ENCODE results near the gene PCOLCE2.

DNA sequence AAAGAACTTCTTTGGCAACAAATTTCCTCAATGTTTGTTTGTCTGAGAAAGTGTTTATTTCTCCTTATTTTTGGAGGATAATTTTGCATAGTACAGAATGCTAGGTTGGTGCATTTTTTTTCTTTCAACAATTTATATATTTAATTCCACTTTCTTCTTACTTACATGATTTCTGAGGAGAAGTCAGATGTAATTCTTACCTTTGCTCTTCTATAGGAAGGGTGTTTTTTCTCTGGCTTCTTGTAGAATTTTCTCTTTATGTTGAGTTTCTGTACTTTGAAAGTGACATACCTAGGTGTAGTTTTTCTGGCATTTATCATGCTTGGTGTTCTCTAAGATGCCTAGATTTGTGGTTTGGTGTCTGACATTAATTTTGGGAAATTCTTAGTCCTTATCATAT, 34.8 kb upstream of the PCOLCE2 start:
- TF ChIP-seq CEBPB (IDR thresholded peaks at IDR 0.05; ENCODE audit: low read depth) (no peak), POLR2A (IDR thresholded peaks at IDR 0.05; ENCODE audit: borderline replicate concordance, extremely low read depth, insufficient read depth, insufficient read length) (no peak), POLR2AphosphoS5 (IDR thresholded peaks at IDR 0.05; ENCODE audit: low read depth, low read length) (no peak), EZH2phosphoT487 (IDR thresholded peaks at IDR 0.05; ENCODE audit: borderline replicate concordance) (no peak), SP1 (IDR thresholded peaks at IDR 0.05; ENCODE audit: low read depth) (no peak), YY1 (IDR thresholded peaks at IDR 0.05; ENCODE audit: extremely low read depth, insufficient replicate concordance, low read depth, low read length) (no peak)
- TF ChIP-seq, protein P1, sequence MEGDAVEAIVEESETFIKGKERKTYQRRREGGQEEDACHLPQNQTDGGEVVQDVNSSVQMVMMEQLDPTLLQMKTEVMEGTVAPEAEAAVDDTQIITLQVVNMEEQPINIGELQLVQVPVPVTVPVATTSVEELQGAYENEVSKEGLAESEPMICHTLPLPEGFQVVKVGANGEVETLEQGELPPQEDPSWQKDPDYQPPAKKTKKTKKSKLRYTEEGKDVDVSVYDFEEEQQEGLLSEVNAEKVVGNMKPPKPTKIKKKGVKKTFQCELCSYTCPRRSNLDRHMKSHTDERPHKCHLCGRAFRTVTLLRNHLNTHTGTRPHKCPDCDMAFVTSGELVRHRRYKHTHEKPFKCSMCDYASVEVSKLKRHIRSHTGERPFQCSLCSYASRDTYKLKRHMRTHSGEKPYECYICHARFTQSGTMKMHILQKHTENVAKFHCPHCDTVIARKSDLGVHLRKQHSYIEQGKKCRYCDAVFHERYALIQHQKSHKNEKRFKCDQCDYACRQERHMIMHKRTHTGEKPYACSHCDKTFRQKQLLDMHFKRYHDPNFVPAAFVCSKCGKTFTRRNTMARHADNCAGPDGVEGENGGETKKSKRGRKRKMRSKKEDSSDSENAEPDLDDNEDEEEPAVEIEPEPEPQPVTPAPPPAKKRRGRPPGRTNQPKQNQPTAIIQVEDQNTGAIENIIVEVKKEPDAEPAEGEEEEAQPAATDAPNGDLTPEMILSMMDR (IDR thresholded peaks at IDR 0.05 in 2 of 3, conservative IDR thresholded peaks at IDR 0.05 in 1 of 3; ENCODE audit: borderline replicate concordance in 1 of 3, insufficient read depth in 1 of 3, low read depth in 2 of 3, low read length in 2 of 3) = no peak
- TF ChIP-seq, protein P2, sequence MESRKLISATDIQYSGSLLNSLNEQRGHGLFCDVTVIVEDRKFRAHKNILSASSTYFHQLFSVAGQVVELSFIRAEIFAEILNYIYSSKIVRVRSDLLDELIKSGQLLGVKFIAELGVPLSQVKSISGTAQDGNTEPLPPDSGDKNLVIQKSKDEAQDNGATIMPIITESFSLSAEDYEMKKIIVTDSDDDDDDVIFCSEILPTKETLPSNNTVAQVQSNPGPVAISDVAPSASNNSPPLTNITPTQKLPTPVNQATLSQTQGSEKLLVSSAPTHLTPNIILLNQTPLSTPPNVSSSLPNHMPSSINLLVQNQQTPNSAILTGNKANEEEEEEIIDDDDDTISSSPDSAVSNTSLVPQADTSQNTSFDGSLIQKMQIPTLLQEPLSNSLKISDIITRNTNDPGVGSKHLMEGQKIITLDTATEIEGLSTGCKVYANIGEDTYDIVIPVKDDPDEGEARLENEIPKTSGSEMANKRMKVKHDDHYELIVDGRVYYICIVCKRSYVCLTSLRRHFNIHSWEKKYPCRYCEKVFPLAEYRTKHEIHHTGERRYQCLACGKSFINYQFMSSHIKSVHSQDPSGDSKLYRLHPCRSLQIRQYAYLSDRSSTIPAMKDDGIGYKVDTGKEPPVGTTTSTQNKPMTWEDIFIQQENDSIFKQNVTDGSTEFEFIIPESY (IDR thresholded peaks at IDR 0.05; ENCODE audit: extremely low read depth, insufficient replicate concordance, low read length) = no peak
- TF ChIP-seq, protein P3, sequence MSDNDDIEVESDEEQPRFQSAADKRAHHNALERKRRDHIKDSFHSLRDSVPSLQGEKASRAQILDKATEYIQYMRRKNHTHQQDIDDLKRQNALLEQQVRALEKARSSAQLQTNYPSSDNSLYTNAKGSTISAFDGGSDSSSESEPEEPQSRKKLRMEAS (IDR thresholded peaks at IDR 0.05) = no peak

Data from HCT116 (cell line).